NCI-H446 (cell line): ENCODE data around the gene MESP2.

Source experiments
- DNase-seq, 2 experiments: peaks; one replicate each; lab custom pipeline; 2025; lab: John Stamatoyannopoulos, UW

MESP2 gene

GRCh38 chr15:89776274-89777072, at the start of gene MESP2:
TSS of gene MESP2 (plus strand) at chr15:89776332. CDS start at chr15:89776358, 26 bp downstream.
- no peak for DNase-seq

GRCh38 chr15:89728254-89728653, 47.9 kb upstream of the MESP2 start:
- DNase-seq = no peak

GRCh38 chr15:89731275-89731674, 44.9 kb upstream of the MESP2 start:
- no peak for DNase-seq

GRCh38 chr15:89732451-89733172, 43.5 kb upstream of the MESP2 start:
- no peak for DNase-seq

- DNase-seq = no peak
Observed at GRCh38 chr15:89735773-89736172, 40.4 kb upstream of the MESP2 start.

GRCh38 chr15:89740137-89740536, 36.0 kb upstream of the MESP2 start:
- peak; percentile 22 to 73 for DNase-seq

GRCh38 chr15:89743011-89743410, 33.1 kb upstream of the MESP2 start:
- no peak for DNase-seq

GRCh38 chr15:89743594-89743993, 32.5 kb upstream of the MESP2 start:
- no peak for DNase-seq

GRCh38 chr15:89745131-89745530, 31.0 kb upstream of the MESP2 start:
- no peak for DNase-seq

- no peak for DNase-seq
Observed at GRCh38 chr15:89745768-89746167, 30.4 kb upstream of the MESP2 start.

- DNase-seq = no peak
Observed at GRCh38 chr15:89746386-89746780, 29.7 kb upstream of the MESP2 start.

GRCh38 chr15:89747708-89748682, 28.1 kb upstream of the MESP2 start:
- DNase-seq = no peak

GRCh38 chr15:89749054-89749453, 27.1 kb upstream of the MESP2 start:
- no peak for DNase-seq

GRCh38 chr15:89749526-89749925, 26.6 kb upstream of the MESP2 start:
- DNase-seq = no peak

- peak in 1 of 2 experiments; percentile 21 for DNase-seq
Observed at GRCh38 chr15:89749951-89750559, 26.1 kb upstream of the MESP2 start.

GRCh38 chr15:89750560-89751542, 25.3 kb upstream of the MESP2 start, which contains the start of gene MESP1:
TSS of gene MESP1 (minus strand) at chr15:89751249. CDS start at chr15:89751231, 18 bp downstream.
- peak; percentile 58 to 91 for DNase-seq

- DNase-seq = no peak
Observed at GRCh38 chr15:89751748-89752147, 24.4 kb upstream of the MESP2 start.

- DNase-seq = no peak
Observed at GRCh38 chr15:89753855-89754254, 22.3 kb upstream of the MESP2 start.

- no peak for DNase-seq
Observed at GRCh38 chr15:89754361-89755154, 21.6 kb upstream of the MESP2 start.
